ENCODE measurements around the gene TPGS2.

DNA sequence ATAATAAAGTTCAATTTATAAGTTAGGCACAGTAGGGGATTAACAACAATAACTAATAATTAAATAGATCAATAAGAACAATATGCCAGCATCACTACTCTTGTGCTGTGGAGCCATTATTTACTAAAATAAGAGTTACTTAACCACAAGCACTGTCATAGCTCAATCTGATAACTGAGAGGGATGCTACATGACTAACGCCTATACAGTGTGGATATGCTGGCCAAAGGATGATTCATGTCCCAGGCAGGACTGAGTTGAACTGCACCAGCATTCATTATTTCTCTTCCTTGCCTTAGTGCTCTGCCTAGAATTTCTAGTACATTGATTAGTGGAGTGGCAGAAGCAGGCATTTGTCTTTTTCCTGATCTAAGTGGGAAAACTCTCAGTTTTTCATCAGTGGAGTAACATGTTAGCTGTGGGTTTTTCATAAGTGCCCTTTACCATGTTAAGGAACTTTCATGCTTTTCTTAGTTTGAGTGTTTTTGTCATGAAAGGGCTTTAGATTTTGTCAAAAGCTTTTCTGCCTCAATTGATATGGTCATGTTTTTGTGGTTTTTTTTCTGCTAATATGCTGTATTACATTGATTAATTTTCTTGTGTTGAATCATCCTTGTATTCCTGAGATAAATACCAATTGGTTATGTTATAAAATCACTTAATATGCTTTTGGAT is 21.9 kb upstream of the TPGS2 start:
- TF ChIP-seq CTCF (conservative IDR thresholded peaks at IDR 0.05 in 1 of 2, IDR thresholded peaks at IDR 0.05 in 1 of 2; ENCODE audit: extremely low read depth in 1 of 2, insufficient read depth in 1 of 2, low read depth in 1 of 2, low read length in 2 of 2) (no peak), EZH2 (IDR thresholded peaks at IDR 0.05; ENCODE audit: borderline replicate concordance, low read length) (no peak)
